ENCODE data around the gene CCL22.

- no peak for TF ChIP-seq CTCF (IDR thresholded peaks at IDR 0.05)
- TF ChIP-seq PBX3 (IDR thresholded peaks at IDR 0.05) = no peak
- TF ChIP-seq NFE2L2 (conservative IDR thresholded peaks at IDR 0.05; ENCODE audit: low read length) = no peak
- no peak for TF ChIP-seq NPAS2 (CRISPR knock-in tag; IDR thresholded peaks at IDR 0.05; ENCODE audit: borderline replicate concordance)
- no peak for TF ChIP-seq RFX5 (IDR thresholded peaks at IDR 0.05)
These were observed 5.6 kb downstream of the CCL22 start for GRCh38 chr16:57364143-57364542.

Measured in A549 (cell line).